GM12892 (cell line): ENCODE data around the gene APOA4.

ENCODE experiments used
- POLR2A ChIP-seq: IDR thresholded peaks from 2 replicates; pipeline ENCODE4 v1.6.1; 2011; ENCODE audit warnings: low read depth, low read length, control low read depth
- POLR2AphosphoS5 ChIP-seq: IDR thresholded peaks from 2 replicates; pipeline ENCODE4 v1.6.1; 2011; ENCODE audit warnings: low read depth, low read length, control low read depth
- TAF1 ChIP-seq: IDR thresholded peaks from 2 replicates; pipeline ENCODE4 v1.6.1; 2011; ENCODE audit warnings: low read depth, mild to moderate bottlenecking, control low read depth, low read length, borderline replicate concordance

- no peak for TF ChIP-seq POLR2AphosphoS5
- TF ChIP-seq TAF1, result no peak
- no peak for TF ChIP-seq POLR2A
Observed at GRCh38 chr11:116786966-116787365, 36.1 kb downstream of the APOA4 start.
